NCI-H2107 treated with DMSO at 0.1 percent for 48 hours (cell line): ENCODE data around the gene GIT1.
A peak's percentile ranks its signal among the peaks of the same experiment; 100 is the strongest.

Experiments
- DNase-seq: peaks from one replicate; lab custom pipeline; 2025; ENCODE audit not compliant: unreplicated experiment; lab: John Stamatoyannopoulos, UW

GIT1 gene

GRCh38 chr17:29581583-29582253 is 7.7 kb downstream of the GIT1 start:
- no peak for DNase-seq

DNA sequence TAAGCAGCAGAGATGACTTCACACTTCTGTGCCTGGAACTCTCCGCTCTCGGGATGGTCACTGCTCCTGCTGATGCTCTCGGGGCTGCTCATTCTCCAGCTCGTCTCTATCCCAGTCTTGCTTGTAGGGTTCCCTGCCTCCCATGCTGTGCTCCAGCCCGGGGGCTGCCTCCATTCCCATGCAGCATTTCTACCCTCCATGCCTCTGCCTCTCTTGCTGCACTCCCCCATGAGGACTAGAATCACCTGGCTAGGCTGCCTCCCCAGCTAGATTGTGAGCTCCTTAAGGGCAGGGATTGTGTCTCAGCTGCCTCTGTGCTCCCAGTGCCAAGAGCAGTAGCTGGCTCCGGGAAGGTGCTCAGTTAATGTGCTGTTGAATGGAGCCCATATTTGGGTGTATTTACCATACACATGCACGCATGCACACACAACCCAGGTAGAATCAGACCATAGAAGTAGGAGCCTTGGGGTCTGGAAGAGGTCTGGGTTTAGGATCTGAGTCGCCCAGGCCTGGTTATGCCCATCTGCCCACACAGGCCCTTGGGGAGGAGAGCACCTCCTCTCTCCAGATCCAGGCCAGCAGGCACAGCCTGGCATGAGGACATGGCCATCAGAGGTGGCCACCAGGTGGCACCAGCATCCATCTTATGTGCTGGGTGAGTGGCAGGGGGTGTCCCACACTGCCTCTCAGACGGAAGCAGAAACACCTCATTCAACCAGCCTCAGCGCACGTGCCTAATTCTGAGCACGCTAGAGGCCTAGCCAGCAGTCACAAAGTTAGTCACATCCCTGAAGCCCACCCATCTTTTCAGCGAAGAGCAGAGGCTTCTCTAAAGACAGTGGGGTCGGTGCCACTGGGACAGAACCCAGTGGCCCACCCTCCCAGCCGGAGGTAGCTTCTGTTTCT is 9.3 kb downstream of the GIT1 start:
- DNase-seq = peak; percentile 47

DNA sequence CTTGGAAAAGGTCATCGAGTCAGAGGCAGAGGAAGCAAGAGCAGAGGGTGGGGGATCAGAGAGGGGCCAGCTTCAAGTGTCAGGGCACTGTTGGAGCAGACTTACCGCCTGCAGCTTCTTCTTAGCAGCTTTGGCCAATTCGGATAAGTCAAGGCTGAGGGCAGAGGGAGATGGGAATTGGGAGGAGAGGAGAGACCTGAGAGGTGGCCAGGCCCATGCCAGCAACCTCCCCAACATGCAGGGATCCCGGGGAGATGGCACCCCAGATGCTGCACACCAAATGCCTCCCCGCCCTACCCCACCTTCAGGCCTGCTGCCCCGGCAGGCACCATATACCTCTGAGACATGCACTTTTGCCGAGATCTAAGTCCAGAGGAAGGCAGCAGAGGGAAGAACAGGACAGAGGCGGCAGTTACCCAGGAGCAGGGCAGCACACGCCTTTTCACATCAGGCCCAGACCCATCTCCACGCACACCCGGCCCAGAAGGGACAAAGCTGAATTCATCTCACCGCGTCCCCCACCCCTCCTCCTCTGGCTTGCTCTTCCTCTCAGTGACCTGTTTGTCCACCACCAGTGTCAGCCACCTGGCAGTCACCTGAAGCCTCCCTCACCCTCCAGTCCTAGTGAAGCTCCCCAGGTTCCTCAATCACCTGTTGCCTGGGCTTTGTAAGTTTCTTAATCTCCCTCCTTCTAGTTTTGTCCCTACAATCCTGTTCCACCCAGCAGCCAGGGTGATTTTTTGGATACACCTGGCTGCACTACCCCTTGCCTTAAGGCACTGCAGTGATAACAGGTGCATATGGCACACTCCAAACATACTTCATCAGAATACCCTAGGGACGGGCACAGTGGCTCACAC is 10.6 kb downstream of the GIT1 start:
- DNase-seq = no peak

DNA sequence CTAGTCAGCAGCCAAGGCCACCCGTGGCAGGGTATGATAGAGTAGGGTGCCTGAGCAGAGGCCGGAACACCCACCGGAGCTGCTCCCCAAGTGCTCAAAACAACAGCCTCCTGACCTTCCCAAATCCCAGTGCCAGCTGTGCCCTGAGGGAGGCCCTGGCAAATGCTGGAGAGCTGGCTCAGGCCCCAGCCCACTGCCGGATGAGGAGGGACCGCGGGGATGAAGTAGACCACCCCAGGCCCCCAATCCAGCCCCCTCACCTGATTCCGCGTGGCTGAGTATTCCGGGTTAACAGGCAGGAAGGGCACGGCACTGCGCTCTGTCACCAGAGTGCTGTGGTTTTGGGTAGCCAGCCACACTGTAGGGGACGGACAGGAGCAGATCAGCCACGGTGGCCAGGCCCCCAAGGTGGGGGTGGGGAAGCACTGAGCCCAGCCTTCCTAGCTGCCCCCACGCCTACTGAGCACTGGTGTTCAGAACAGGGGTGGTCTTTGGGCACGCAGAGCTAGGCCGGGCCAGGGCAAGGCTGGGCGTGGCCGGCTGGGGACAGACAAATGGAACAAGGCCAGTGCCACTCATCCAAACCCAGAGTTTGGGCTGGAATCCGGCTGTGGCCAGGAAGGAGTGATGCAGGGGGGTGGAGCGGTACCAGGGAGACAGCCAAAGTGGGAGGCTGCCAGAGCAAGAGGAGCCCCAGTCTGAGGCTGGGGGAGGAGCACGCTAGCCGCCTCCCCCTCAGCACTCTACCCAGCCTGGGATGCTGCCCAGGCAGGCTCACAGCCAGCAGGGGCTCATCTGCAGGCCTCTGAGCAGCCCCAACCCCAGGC is 11.8 kb downstream of the GIT1 start:
- DNase-seq = no peak

DNA sequence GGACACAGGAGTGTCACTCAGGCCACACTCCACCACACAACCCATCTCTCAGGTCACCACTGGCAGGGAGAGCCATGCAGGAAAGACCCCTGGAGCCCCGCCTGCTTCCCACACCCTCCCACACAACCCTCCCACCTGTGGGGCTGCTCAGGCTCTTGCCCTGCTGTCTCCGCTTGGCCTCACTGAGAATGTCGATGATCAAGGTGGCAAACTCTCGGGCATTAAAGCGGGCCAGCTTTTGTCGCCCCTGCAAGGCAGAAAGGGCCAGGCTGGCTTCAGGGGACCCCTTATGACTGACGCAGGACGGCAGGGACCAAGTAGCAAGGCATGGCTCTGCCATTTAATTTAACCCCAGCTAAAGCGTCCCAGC is 12.5 kb downstream of the GIT1 start:
- no peak for DNase-seq

GRCh38 chr17:29576214-29577000 is 13.0 kb downstream of the GIT1 start:
- DNase-seq = no peak

DNA sequence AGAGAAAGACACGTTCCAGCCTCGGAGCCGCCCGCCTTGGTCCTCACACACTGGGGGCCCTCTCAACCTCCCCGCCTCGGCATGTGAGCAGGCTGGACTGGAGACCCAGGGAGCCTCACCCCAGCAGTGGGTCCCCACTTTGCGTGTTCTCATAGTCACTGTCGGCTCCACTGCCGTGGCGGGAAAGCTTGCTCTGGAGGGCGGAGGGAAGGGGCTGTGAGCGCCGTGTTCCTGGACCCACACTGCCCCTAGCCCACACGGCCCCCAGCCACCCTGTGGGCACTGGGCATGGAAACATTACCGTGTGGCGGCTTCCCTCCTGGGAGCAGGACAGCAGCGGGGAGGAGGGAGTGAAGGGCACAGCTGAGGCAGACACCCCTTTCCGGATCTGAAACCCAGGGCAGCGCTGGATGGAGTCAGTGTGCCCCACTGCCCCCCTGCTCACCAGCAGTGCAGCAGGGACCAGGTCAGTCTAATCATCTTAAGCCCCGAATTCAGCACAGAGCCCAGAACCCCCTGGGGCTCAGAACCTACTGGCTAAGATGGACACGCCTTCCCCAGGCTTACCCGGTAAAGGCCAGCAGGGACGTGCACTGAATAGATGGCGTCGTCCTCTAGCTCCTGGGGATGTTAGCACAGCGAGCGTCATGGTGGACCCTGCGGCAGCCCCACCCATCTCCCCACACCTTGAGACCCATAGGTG is 13.8 kb downstream of the GIT1 start:
- no peak for DNase-seq

GRCh38 chr17:29574732-29575510 is 14.5 kb downstream of the GIT1 start:
- DNase-seq = no peak

GRCh38 chr17:29573871-29574731 is 15.3 kb downstream of the GIT1 start:
- no peak for DNase-seq

- no peak for DNase-seq
Observed at GRCh38 chr17:29573558-29573869, 15.9 kb downstream of the GIT1 start.

GRCh38 chr17:29572691-29573557 is 16.5 kb downstream of the GIT1 start:
- DNase-seq = no peak

GRCh38 chr17:29571883-29572681 is 17.4 kb downstream of the GIT1 start:
- DNase-seq = no peak

DNA sequence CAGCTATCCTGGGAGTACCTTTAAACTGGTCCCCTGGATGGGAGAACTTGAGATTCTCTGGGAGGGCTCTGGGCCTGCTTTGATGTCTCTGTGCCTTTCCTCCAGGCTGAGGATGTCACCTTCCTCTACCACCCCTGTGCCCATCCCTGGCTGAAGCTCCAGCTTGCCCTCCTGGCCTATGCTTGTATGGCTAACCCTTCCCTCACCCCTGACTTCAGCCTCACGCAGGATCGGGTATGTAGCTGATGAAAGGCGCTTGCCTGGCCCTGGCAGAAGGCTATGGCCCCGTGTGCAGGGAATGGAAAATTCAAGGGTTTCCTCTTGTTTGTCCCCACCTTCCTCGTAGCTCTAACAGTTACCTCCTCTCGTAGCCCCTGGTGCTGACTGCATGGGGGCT is 18.0 kb downstream of the GIT1 start:
- DNase-seq = no peak

- DNase-seq = no peak
Observed at GRCh38 chr17:29570521-29570920, 18.9 kb downstream of the GIT1 start.

DNA sequence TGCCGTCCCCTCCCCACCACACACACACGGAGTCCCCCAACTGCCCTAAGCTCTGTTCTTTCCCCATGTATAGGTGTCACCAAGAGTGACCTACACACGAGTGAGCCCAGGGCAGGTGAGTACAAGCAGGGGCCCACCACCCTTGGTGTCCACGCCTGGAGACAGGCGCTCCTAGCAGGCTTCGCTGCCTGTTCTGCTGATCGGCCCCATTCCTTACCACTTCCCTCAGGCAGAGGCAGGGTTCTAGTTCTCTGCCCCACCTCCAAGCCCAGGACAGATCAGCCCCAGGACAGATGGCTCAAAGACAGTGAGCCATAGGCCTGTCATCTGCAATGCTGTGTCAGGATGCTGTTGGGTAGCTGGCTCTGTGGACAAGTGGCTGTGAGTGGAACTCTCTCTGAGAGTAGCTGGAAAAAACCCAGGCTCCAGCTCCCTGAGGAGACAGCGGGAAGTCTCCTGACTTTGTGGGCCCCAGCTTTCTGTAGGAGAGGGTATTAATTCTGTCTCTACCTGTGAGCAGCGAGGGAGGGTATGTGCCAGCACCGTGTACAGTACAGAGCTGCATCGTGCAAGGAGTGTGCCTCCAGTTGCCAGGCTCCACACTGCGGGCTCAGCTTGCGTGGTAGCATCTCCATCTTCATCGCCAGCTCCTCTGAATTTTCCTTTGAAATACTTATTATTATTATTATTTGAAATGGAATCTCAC is 20.1 kb downstream of the GIT1 start:
- DNase-seq = no peak
